HG02623 (cell line): ENCODE results near the gene SRBD1.

Experiments
- ATAC-seq: cut with Tn5 transposase; IDR thresholded peaks from one replicate; pipeline ENCODE4 v1.9.1; 2021; ENCODE audit warnings: moderate library complexity; ENCODE audit not compliant: unreplicated experiment

Gene SRBD1

GRCh38 chr2:45634223-45634622, 23.2 kb upstream of the SRBD1 start:
- no peak for ATAC-seq

GRCh38 chr2:45631955-45632354, 20.9 kb upstream of the SRBD1 start:
- no peak for ATAC-seq

GRCh38 chr2:45631319-45631718, 20.3 kb upstream of the SRBD1 start:
- ATAC-seq = no peak

GRCh38 chr2:45629971-45630370, 18.9 kb upstream of the SRBD1 start:
- ATAC-seq = no peak

- no peak for ATAC-seq
These were observed 16.8 kb upstream of the SRBD1 start for GRCh38 chr2:45627911-45628310.

- no peak for ATAC-seq
These were observed 15.5 kb upstream of the SRBD1 start for GRCh38 chr2:45626387-45627221.

GRCh38 chr2:45625824-45626223, 14.8 kb upstream of the SRBD1 start:
- no peak for ATAC-seq

GRCh38 chr2:45623098-45623497, 12.0 kb upstream of the SRBD1 start:
- no peak for ATAC-seq

GRCh38 chr2:45622336-45623075, 11.4 kb upstream of the SRBD1 start:
- ATAC-seq = no peak

GRCh38 chr2:45617496-45617895, 6.4 kb upstream of the SRBD1 start:
- no peak for ATAC-seq

GRCh38 chr2:45616658-45617411, 5.8 kb upstream of the SRBD1 start:
- ATAC-seq = no peak

GRCh38 chr2:45614871-45615415, 3.9 kb upstream of the SRBD1 start:
- ATAC-seq = no peak

- no peak for ATAC-seq
These were observed 3.3 kb upstream of the SRBD1 start for GRCh38 chr2:45614330-45614729.

GRCh38 chr2:45612731-45613130, 1.7 kb upstream of the SRBD1 start:
- ATAC-seq = no peak

- ATAC-seq = no peak
These were observed 1.2 kb upstream of the SRBD1 start for GRCh38 chr2:45612285-45612684.

- ATAC-seq = peak; percentile 34
These were observed 617 bp downstream of the SRBD1 start for GRCh38 chr2:45610281-45611019.

- ATAC-seq = no peak
These were observed 3.4 kb downstream of the SRBD1 start for GRCh38 chr2:45607701-45608100.

- no peak for ATAC-seq
These were observed 4.3 kb downstream of the SRBD1 start for GRCh38 chr2:45606796-45607195.

- no peak for ATAC-seq
These were observed 6.0 kb downstream of the SRBD1 start for GRCh38 chr2:45605116-45605515.

GRCh38 chr2:45602624-45603023, 8.4 kb downstream of the SRBD1 start:
- ATAC-seq = no peak

GRCh38 chr2:45598545-45598944, 12.5 kb downstream of the SRBD1 start:
- no peak for ATAC-seq
